SK-N-SH (cell line): ENCODE data around the gene ADAMTS14. TPM values are rescaled to one million over a fixed set of nuclear protein-coding genes. Genes with fewer than 3 reads are reported as not detected.

Experiments
- CTCF ChIA-PET: fragments of 300-600, 350-600 bp; formaldehyde crosslinking; extraction: SDS; loops from one replicate; lab custom pipeline; 2021; lab: Yijun Ruan, JAX
- POLR2A ChIA-PET: fragments of 350-600 bp; sonication (Branson Sonifier 250); formaldehyde crosslinking; extraction: SDS; loops from one replicate; lab custom pipeline; 2020; ENCODE audit warnings: antibody characterized with exemption, inconsistent platforms; lab: Yijun Ruan, JAX
- DNase-seq: peaks from one replicate; pipeline ENCODE4 v3.0.0; 2012
- H2AFZ ChIP-seq: fragments of 200-600 bp; sonication (generic); 2 replicates; pipeline ENCODE4 v1.8.1; 2016; ENCODE audit warnings: antibody characterized with exemption, mild to moderate bottlenecking, low read depth
- H3F3A ChIP-seq: fragments of 200-600 bp; sonication (generic); replicated peaks from 2 replicates; pipeline ENCODE3; 2016; ENCODE audit warnings: antibody characterized with exemption, mild to moderate bottlenecking; ENCODE audit not compliant: insufficient read depth
- H3K27ac ChIP-seq, 2 experiments: fragments of 200-500 bp in 1 of 2; fragments of 200-600 bp in 1 of 2; sonication (Bioruptor generic) in 1 of 2; sonication (generic), shearing (Covaris generic) in 1 of 2; 2 replicates each; pipeline versions ENCODE4 v1.5.1 to v1.6.1; 2014 to 2016; ENCODE audit warnings: low read depth in 2 of 2, inconsistent platforms in 1 of 2, low read length in 1 of 2, mild to moderate bottlenecking in 1 of 2, mixed read lengths in 1 of 2
- H3K27me3 ChIP-seq: fragments of 200-600 bp; sonication (generic), shearing (Covaris generic); 2 replicates; pipeline ENCODE4 v1.6.1; 2016; ENCODE audit warnings: mixed run types; ENCODE audit not compliant: insufficient read depth
- H3K36me3 ChIP-seq, 2 experiments: fragments of 200-500 bp in 1 of 2; fragments of 200-600 bp in 1 of 2; sonication (Bioruptor generic) in 1 of 2; sonication (generic) in 1 of 2; replicated peaks in 1 of 2; 2 replicates each; pipeline versions ENCODE3 to v1.5.1; 2014 to 2016; ENCODE audit warnings: low read length in 1 of 2, mild to moderate bottlenecking in 1 of 2; ENCODE audit not compliant: insufficient read depth in 2 of 2, control insufficient read depth in 1 of 2
- H3K4me1 ChIP-seq, 2 experiments: fragments of 200-500 bp in 1 of 2; fragments of 200-600 bp in 1 of 2; sonication (Bioruptor generic) in 1 of 2; sonication (generic), shearing (Covaris generic) in 1 of 2; 2 replicates each; pipeline versions ENCODE4 v1.5.1 to v1.6.1; 2014 to 2016; ENCODE audit warnings: low read depth in 1 of 2, low read length in 1 of 2, mixed run types in 1 of 2; ENCODE audit not compliant: insufficient read depth in 2 of 2, control insufficient read depth in 1 of 2
- H3K4me2 ChIP-seq: fragments of 200-600 bp; sonication (generic), shearing (Covaris generic); 2 replicates; pipeline ENCODE4 v1.6.1; 2017; ENCODE audit warnings: mixed run types
- H3K4me3 ChIP-seq, 2 experiments: fragments of 200-500 bp in 1 of 2; fragments of 200-600 bp in 1 of 2; sonication (Bioruptor generic) in 1 of 2; sonication (generic), shearing (Covaris generic) in 1 of 2; 2 replicates each; pipeline versions ENCODE4 v1.5.1 to v1.8.1; 2014 to 2016; ENCODE audit warnings: low read depth in 2 of 2, inconsistent platforms in 1 of 2, low read length in 1 of 2, mild to moderate bottlenecking in 1 of 2, mixed read lengths in 1 of 2, moderate library complexity in 1 of 2
- H3K79me2 ChIP-seq: fragments of 200-600 bp; sonication (generic); 2 replicates; pipeline ENCODE4 v1.8.1; 2017; ENCODE audit warnings: mild to moderate bottlenecking; ENCODE audit not compliant: insufficient read depth
- H3K9ac ChIP-seq: fragments of 200-600 bp; sonication (generic); 2 replicates; pipeline ENCODE4 v1.6.1; 2017; ENCODE audit warnings: mixed run types
- H3K9me2 ChIP-seq: fragments of 200-600 bp; sonication (generic); 2 replicates; pipeline ENCODE4 v1.6.1; 2017; ENCODE audit warnings: mixed run types
- H3K9me3 ChIP-seq: fragments of 200-600 bp; sonication (generic); 2 replicates; pipeline ENCODE4 v1.6.1; 2017; ENCODE audit warnings: mixed run types, mild to moderate bottlenecking, moderate library complexity
- H4K20me1 ChIP-seq: fragments of 200-600 bp; sonication (generic); 2 replicates; pipeline ENCODE4 v1.6.1; 2017; ENCODE audit warnings: mild to moderate bottlenecking, mixed run types; ENCODE audit not compliant: insufficient read depth
- EP300 ChIP-seq, 2 experiments: IDR thresholded peaks; 2 replicates each; pipeline versions ENCODE4 v1.4.0 to v1.6.1; 2012; ENCODE audit warnings: borderline replicate concordance in 1 of 2, low read depth in 1 of 2, low read length in 1 of 2
- GABPA ChIP-seq: IDR thresholded peaks from 2 replicates; pipeline ENCODE4 v1.4.0; 2012; ENCODE audit warnings: low read depth, mild to moderate bottlenecking
- IRF3 ChIP-seq: fragments of 150-350 bp; IDR thresholded peaks from 2 replicates; pipeline ENCODE4 v1.6.1; 2016; ENCODE audit warnings: mild to moderate bottlenecking, low read depth, low read length
- NFIC ChIP-seq: IDR thresholded peaks from 2 replicates; pipeline ENCODE4 v1.4.0; 2012; ENCODE audit warnings: borderline replicate concordance
- PBX3 ChIP-seq: IDR thresholded peaks from 2 replicates; pipeline ENCODE4; 2012
- RFX5 ChIP-seq: IDR thresholded peaks from 2 replicates; pipeline ENCODE4 v1.6.1; 2012; ENCODE audit warnings: mild to moderate bottlenecking, improper control_type of control experiment, low read length
- ZBTB33 ChIP-seq: IDR thresholded peaks from 2 replicates; pipeline ENCODE4 v1.4.0; 2012; ENCODE audit warnings: low read depth, borderline replicate concordance
- WGBS: methylation state at CpG from one replicate; pipeline ENCODE4 v1.1.6; 2017; ENCODE audit warnings: low lambda C conversion rate; 5-methylcytosine and 5-hydroxymethylcytosine counted together
- polyA plus RNA-seq, 3 experiments: library from polyadenylated mRNA; depleted of rRNA; stranded (reverse); fragments of >200 nt; gene quantifications; 2 replicates each; pipeline ENCODE4 v1.2.3, GENCODE V29; 2012

Gene ADAMTS14
- polyA plus RNA-seq, 1 of the 3 experiments (the other 2 are of a cell fraction), result 1.1 TPM

GRCh38 chr10:70747192-70747965 is 75.1 kb downstream of the ADAMTS14 start:
- Histone ChIP-seq H3K27me3 (no peaks in the 10 kb centered on the region), H3K4me1 (no peaks in the 10 kb centered on the region; a peak in 1 of 4 replicates), H3K4me3 (no peak overlapping the region), H3K9me2 (no peaks in the 10 kb centered on the region), H3K79me2 (no peaks in the 10 kb centered on the region), H3K36me3 (no peaks in the 10 kb centered on the region), H3F3A (no peaks in the 10 kb centered on the region), H3K9ac (no peak overlapping the region), H4K20me1 (no peaks in the 10 kb centered on the region), H3K9me3 (no peaks in the 10 kb centered on the region), H3K27ac (no peak overlapping the region), H3K4me2 (no peak overlapping the region), H2AFZ (no peak overlapping the region)
- POLR2A ChIA-PET, result no interaction called here
- CTCF ChIA-PET, result no interaction called here
- DNase-seq, result no peak
- TF ChIP-seq ZBTB33, result no peak
- no peak for TF ChIP-seq RFX5
- TF ChIP-seq IRF3, result no peak
- TF ChIP-seq EP300 (IDR thresholded peaks at IDR 0.05; ENCODE audit: borderline replicate concordance in 1 of 2, low read depth in 1 of 2, low read length in 1 of 2), result no peak
- no peak for TF ChIP-seq PBX3
- TF ChIP-seq NFIC, result no peak
- WGBS, result 66% methylated on average over 15 of the region's 15 CpGs

- H3K27ac ChIP-seq, result no peak overlapping the region
- no peaks in the 10 kb centered on the region for H3K79me2 ChIP-seq
- no peak overlapping the region for H3K9ac ChIP-seq
- no peaks in the 10 kb centered on the region; a peak in 1 of 4 replicates for H3K4me1 ChIP-seq
- DNase-seq, result no peak
- no peak overlapping the region for H3K4me3 ChIP-seq
- no peaks in the 10 kb centered on the region for H3K9me3 ChIP-seq
- H2AFZ ChIP-seq, result no peak overlapping the region
- no peak for TF ChIP-seq GABPA
- H3K4me2 ChIP-seq, result no peak overlapping the region
- no peaks in the 10 kb centered on the region for H3K9me2 ChIP-seq
- 42% methylated on average over 3 of the region's 3 CpGs for whole genome bisulfite sequencing
- H3K36me3 ChIP-seq, result no peaks in the 10 kb centered on the region
- POLR2A ChIA-PET, result no interaction called here
- H4K20me1 ChIP-seq, result no peaks in the 10 kb centered on the region
- H3F3A ChIP-seq, result no peaks in the 10 kb centered on the region
- no peaks in the 10 kb centered on the region for H3K27me3 ChIP-seq
- CTCF ChIA-PET, result no interaction called here
Observed at GRCh38 chr10:70748305-70748704, 76.0 kb downstream of the ADAMTS14 start.
